SIG-M5 treated with dmso at 0.1 percent for 504 hours (cell line): ENCODE results near the gene CLASP2.
"Not testable (repeated sequence)": the region's sequence is repeated elsewhere in the genome, so short reads cannot be mapped to it uniquely, and the experiment has no call there.

Source experiments
- DNase-seq: peaks from one replicate; lab custom pipeline; 2025; ENCODE audit not compliant: unreplicated experiment; lab: John Stamatoyannopoulos, UW

CLASP2 gene

GRCh38 chr3:33717866-33718594, at the start of gene CLASP2:
CLASP2 (minus strand) TSS chr3:33718254; CDS start chr3:33718002, 252 bp downstream.
- peak; percentile 84 for DNase-seq

GRCh38 chr3:33758864-33759263, 40.8 kb upstream of the CLASP2 start:
- DNase-seq: no peak

- no peak for DNase-seq
Measured at GRCh38 chr3:33758281-33758680, 40.2 kb upstream of the CLASP2 start.

- DNase-seq: not testable (repeated sequence)
Measured at GRCh38 chr3:33754391-33754790, 36.3 kb upstream of the CLASP2 start.

GRCh38 chr3:33751336-33751735, 33.3 kb upstream of the CLASP2 start:
- DNase-seq: no peak

- no peak for DNase-seq
Measured at GRCh38 chr3:33750211-33750548, 32.1 kb upstream of the CLASP2 start.

- DNase-seq: peak; percentile 95
Measured at GRCh38 chr3:33749546-33750210, 31.6 kb upstream of the CLASP2 start.

- DNase-seq: peak; percentile 85
Measured at GRCh38 chr3:33746416-33747116, 28.5 kb upstream of the CLASP2 start.

GRCh38 chr3:33737146-33737545, 19.1 kb upstream of the CLASP2 start:
- DNase-seq: no peak

GRCh38 chr3:33732394-33732793, 14.3 kb upstream of the CLASP2 start:
- DNase-seq: no peak

- DNase-seq: no peak
Measured at GRCh38 chr3:33729993-33730392, 11.9 kb upstream of the CLASP2 start.

- DNase-seq: no peak
Measured at GRCh38 chr3:33724256-33724655, 6.2 kb upstream of the CLASP2 start.

GRCh38 chr3:33722626-33723370, 4.7 kb upstream of the CLASP2 start:
- DNase-seq: no peak

- DNase-seq: no peak
Measured at GRCh38 chr3:33722191-33722590, 4.1 kb upstream of the CLASP2 start.

GRCh38 chr3:33718595-33718907, 497 bp upstream of the CLASP2 start:
- no peak for DNase-seq

GRCh38 chr3:33717616-33717865, 513 bp downstream of the CLASP2 start:
- no peak for DNase-seq

- no peak for DNase-seq
Measured at GRCh38 chr3:33716227-33716626, 1.8 kb downstream of the CLASP2 start.

- no peak for DNase-seq
Measured at GRCh38 chr3:33711100-33711499, 7.0 kb downstream of the CLASP2 start.

- no peak for DNase-seq
Measured at GRCh38 chr3:33706056-33706455, 12.0 kb downstream of the CLASP2 start.

GRCh38 chr3:33704891-33705290, 13.2 kb downstream of the CLASP2 start:
- DNase-seq: no peak

- no peak for DNase-seq
Measured at GRCh38 chr3:33699275-33699674, 18.8 kb downstream of the CLASP2 start.

- DNase-seq: no peak
Measured at GRCh38 chr3:33694944-33695343, 23.1 kb downstream of the CLASP2 start.
